ENCODE results near the gene KIF2B.

GRCh38 chr17:53837131-53837530 lies 14.4 kb downstream of the KIF2B start:
- TF ChIP-seq CTCF (IDR thresholded peaks at IDR 0.05) (no peak), ZNF121 (CRISPR knock-in tag; IDR thresholded peaks at IDR 0.05) (no peak), CBFB (CRISPR knock-in tag; IDR thresholded peaks at IDR 0.05; ENCODE audit: low read depth) (no peak), NFATC4 (CRISPR knock-in tag; IDR thresholded peaks at IDR 0.05) (no peak), TCF7 (CRISPR knock-in tag; IDR thresholded peaks at IDR 0.05; ENCODE audit: low read depth) (no peak), GRHL2 (CRISPR knock-in tag; IDR thresholded peaks at IDR 0.05; ENCODE audit: insufficient replicate concordance, severe bottlenecking) (no peak), FOXP1 (CRISPR knock-in tag; IDR thresholded peaks at IDR 0.05; ENCODE audit: borderline replicate concordance) (no peak), SMAD4 (CRISPR knock-in tag; IDR thresholded peaks at IDR 0.05) (no peak), KAT7 (CRISPR knock-in tag; IDR thresholded peaks at IDR 0.05; ENCODE audit: borderline replicate concordance) (no peak), JUN (CRISPR knock-in tag; IDR thresholded peaks at IDR 0.05) (no peak), NFE2L1 (CRISPR knock-in tag; IDR thresholded peaks at IDR 0.05) (no peak), ZNF532 (CRISPR knock-in tag; IDR thresholded peaks at IDR 0.05; ENCODE audit: borderline replicate concordance) (no peak)
